NCI-H748 treated with DMSO at 0.1 percent for 48 hours (cell line): Measurements from ENCODE around the gene GIN1.
"Not testable (repeated sequence)": the region's sequence is repeated elsewhere in the genome, so short reads cannot be mapped to it uniquely, and the experiment has no call there.

Source experiments
- DNase-seq: peaks from one replicate; lab custom pipeline; 2025; lab: John Stamatoyannopoulos, UW

GIN1 gene

GRCh38 chr5:103119765-103120606 lies at the start of gene GIN1, which contains the start of gene PPIP5K2:
TSS of gene GIN1 (minus strand) at chr5:103120138. CDS start at chr5:103108707, 11,431 bp downstream.
TSS of gene PPIP5K2 (plus strand) at chr5:103120301. CDS start at chr5:103129590, 9,289 bp downstream.
- peak; percentile 95 for DNase-seq

- DNase-seq, result no peak
Observed at GRCh38 chr5:103166706-103167105, 46.8 kb upstream of the GIN1 start.

- no peak for DNase-seq
Observed at GRCh38 chr5:103151156-103151555, 31.2 kb upstream of the GIN1 start.

GRCh38 chr5:103148213-103148612 lies 28.3 kb upstream of the GIN1 start:
- DNase-seq, result no peak

- DNase-seq, result no peak
Observed at GRCh38 chr5:103145196-103145595, 25.3 kb upstream of the GIN1 start.

GRCh38 chr5:103142132-103142531 lies 22.2 kb upstream of the GIN1 start:
- not testable (repeated sequence) for DNase-seq

- DNase-seq, result peak; percentile 63
Observed at GRCh38 chr5:103139264-103139865, 19.4 kb upstream of the GIN1 start.

- DNase-seq, result no peak
Observed at GRCh38 chr5:103138202-103138690, 18.3 kb upstream of the GIN1 start.

GRCh38 chr5:103135461-103135860 lies 15.5 kb upstream of the GIN1 start:
- no peak for DNase-seq

- DNase-seq, result no peak
Observed at GRCh38 chr5:103133231-103133630, 13.3 kb upstream of the GIN1 start.

GRCh38 chr5:103132684-103133083 lies 12.7 kb upstream of the GIN1 start:
- DNase-seq, result no peak

GRCh38 chr5:103128202-103128601 lies 8.3 kb upstream of the GIN1 start:
- no peak for DNase-seq

GRCh38 chr5:103127292-103127817 lies 7.4 kb upstream of the GIN1 start:
- DNase-seq, result no peak

GRCh38 chr5:103126557-103126956 lies 6.6 kb upstream of the GIN1 start:
- no peak for DNase-seq

GRCh38 chr5:103122242-103122641 lies 2.3 kb upstream of the GIN1 start:
- DNase-seq, result no peak

- no peak for DNase-seq
Observed at GRCh38 chr5:103120607-103121200, 766 bp upstream of the GIN1 start.

- no peak for DNase-seq
Observed at GRCh38 chr5:103119070-103119764, 721 bp downstream of the GIN1 start.

- no peak for DNase-seq
Observed at GRCh38 chr5:103117471-103117991, 2.4 kb downstream of the GIN1 start.

- no peak for DNase-seq
Observed at GRCh38 chr5:103114440-103114839, 5.5 kb downstream of the GIN1 start.

- no peak for DNase-seq
Observed at GRCh38 chr5:103112910-103113309, 7.0 kb downstream of the GIN1 start.

- no peak for DNase-seq
Observed at GRCh38 chr5:103111468-103111867, 8.5 kb downstream of the GIN1 start.

- DNase-seq, result no peak
Observed at GRCh38 chr5:103110403-103110802, 9.5 kb downstream of the GIN1 start.
